ENCODE results near the gene STMN3.

DNA sequence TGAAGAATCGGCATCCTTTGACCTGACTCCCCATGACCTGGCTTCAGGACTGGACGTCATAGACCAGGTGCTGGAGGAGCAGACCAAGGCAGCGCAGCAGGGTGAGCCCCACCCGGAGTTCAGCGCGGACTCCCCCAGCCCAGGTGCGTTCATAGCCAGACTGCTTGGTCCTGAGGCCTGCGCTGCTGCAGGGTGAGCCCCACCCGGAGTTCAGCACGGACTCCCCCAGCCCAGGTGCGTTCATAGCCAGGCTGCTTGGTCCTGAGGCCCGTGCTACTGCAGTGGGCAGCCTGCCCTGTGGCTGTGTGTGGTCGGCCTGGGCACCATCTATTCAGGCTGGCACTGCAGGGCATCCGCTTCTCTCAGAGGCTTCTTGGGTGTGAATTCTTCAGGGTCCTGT lies 20.7 kb upstream of the STMN3 start:
- TF ChIP-seq, protein P1, sequence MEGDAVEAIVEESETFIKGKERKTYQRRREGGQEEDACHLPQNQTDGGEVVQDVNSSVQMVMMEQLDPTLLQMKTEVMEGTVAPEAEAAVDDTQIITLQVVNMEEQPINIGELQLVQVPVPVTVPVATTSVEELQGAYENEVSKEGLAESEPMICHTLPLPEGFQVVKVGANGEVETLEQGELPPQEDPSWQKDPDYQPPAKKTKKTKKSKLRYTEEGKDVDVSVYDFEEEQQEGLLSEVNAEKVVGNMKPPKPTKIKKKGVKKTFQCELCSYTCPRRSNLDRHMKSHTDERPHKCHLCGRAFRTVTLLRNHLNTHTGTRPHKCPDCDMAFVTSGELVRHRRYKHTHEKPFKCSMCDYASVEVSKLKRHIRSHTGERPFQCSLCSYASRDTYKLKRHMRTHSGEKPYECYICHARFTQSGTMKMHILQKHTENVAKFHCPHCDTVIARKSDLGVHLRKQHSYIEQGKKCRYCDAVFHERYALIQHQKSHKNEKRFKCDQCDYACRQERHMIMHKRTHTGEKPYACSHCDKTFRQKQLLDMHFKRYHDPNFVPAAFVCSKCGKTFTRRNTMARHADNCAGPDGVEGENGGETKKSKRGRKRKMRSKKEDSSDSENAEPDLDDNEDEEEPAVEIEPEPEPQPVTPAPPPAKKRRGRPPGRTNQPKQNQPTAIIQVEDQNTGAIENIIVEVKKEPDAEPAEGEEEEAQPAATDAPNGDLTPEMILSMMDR (IDR thresholded peaks at IDR 0.05), result no peak
- TF ChIP-seq POLR2AphosphoS5 (IDR thresholded peaks at IDR 0.05), result no peak
- no peak for TF ChIP-seq POLR2A (IDR thresholded peaks at IDR 0.05)

Measured in sigmoid colon (tissue), 4 donors.